HFF-Myc (cell line): ENCODE data around the gene SIM1.

Source experiments
- DNase-seq: peaks from one replicate; pipeline ENCODE4 v3.0.0-alpha.2; 2011; ENCODE audit warnings: low read depth; ENCODE audit errors: extremely low read depth
- H3K4me3 ChIP-seq: replicated peaks from 2 replicates; pipeline ENCODE4 v1.5.1; 2011; ENCODE audit warnings: low read depth, mild to moderate bottlenecking, control low read depth, low read length
- TF ChIP-seq, protein P1 (sequence below): IDR thresholded peaks from 2 replicates; pipeline ENCODE4 v1.5.1; 2012; ENCODE audit warnings: mild to moderate bottlenecking, low read depth, low read length, control low read depth; ENCODE audit errors: missing control alignments

The SIM1 gene

DNA sequence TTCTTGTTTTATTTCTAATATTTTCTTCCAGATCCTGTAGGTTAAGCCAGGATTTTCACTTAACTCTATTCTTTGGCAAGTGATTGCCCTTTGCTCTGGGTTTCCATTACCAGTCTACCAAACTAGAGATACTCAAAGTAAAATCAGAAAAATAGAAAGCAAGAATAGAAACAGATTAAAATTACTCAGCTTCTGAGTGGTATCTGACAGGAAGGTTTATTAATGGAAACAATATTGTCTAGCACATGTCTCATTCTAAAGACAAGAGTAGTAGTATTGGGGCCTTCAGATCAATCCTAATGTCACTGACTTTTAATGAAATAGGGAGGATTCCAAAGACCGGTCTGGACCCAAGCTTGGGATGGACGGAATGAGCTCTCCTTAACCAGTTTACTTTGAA lies 72.3 kb downstream of the SIM1 start:
- no peak for DNase-seq
- H3K4me3 ChIP-seq = no peak overlapping the region
- TF ChIP-seq, protein P1, sequence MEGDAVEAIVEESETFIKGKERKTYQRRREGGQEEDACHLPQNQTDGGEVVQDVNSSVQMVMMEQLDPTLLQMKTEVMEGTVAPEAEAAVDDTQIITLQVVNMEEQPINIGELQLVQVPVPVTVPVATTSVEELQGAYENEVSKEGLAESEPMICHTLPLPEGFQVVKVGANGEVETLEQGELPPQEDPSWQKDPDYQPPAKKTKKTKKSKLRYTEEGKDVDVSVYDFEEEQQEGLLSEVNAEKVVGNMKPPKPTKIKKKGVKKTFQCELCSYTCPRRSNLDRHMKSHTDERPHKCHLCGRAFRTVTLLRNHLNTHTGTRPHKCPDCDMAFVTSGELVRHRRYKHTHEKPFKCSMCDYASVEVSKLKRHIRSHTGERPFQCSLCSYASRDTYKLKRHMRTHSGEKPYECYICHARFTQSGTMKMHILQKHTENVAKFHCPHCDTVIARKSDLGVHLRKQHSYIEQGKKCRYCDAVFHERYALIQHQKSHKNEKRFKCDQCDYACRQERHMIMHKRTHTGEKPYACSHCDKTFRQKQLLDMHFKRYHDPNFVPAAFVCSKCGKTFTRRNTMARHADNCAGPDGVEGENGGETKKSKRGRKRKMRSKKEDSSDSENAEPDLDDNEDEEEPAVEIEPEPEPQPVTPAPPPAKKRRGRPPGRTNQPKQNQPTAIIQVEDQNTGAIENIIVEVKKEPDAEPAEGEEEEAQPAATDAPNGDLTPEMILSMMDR = no peak

DNA sequence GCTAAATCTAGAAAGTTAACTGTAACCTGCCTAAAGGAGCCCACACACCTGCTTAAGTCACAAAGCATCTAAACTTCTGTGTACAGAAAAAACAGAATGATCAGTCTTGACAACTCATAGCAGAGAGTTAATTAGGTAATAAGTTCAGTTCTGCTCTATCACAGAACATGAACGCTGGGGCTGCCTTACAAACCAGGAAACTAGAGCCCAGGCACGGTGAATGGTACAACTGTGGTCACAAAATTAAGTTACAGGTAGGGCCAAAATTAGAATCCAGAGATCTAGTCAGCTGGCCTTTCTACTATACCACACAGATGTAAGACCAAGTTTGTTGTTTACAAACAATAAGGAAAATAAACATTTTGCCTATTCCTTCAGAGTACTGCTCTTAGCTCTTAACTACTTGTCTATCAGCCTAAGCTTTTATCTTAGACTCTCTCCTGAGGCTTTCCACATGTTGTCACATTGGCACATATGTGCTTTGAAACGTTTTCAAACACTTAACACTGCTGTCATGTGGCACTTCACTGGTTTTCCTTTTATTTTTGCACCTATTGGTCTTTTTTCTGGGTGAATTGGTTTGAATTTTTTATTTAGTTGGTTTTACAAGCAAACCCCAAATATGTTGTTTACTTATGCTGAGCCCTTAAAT lies 75.7 kb downstream of the SIM1 start:
- no peak overlapping the region for H3K4me3 ChIP-seq
- no peak for DNase-seq
- TF ChIP-seq, protein P1 = no peak

DNA sequence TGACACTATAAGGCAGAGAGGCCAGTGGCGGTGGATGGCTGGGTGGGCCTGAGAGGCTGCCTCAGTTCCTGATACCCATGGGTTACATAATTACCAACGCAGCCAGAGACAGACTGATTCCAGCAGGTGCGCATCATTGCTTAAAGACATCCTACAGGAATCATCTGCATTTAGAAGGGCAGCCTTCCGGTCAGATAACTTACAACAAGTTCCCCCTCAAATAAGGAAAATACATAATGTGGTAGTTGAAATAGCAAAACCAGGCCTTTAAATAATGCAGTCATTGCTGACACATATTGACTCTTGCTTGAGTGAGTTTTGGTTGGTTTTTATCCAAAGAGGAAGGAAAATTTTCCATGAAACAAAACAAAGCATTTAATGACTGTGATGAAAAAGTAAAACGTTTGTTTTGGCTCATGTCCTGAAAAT lies 81.9 kb downstream of the SIM1 start:
- TF ChIP-seq, protein P1 = no peak
- no peak for DNase-seq

DNA sequence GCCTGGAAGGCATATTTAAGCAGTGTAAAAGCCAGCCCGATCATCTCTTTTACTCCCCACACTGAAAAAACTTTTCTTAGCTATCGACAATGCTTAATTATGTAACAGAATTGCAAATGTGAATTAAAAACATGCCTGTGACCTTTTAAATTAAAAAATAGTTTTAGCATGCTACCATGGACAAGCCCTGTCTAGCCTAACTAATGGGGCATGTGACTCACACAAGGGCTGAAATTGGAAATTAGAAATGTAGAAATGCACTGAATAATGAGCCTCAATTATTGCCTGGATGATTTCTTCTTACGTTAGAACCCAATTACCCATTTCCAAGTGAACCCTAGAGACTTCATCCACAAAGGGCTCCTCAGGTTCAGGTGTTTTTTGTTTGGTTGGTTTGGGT lies 82.7 kb downstream of the SIM1 start:
- DNase-seq = no peak
- no peak overlapping the region for H3K4me3 ChIP-seq
- TF ChIP-seq, protein P1 = no peak

More for the DNA sequence above, 81.9 kb downstream of the SIM1 start:
- H3K4me3 ChIP-seq = no peak overlapping the region

DNA sequence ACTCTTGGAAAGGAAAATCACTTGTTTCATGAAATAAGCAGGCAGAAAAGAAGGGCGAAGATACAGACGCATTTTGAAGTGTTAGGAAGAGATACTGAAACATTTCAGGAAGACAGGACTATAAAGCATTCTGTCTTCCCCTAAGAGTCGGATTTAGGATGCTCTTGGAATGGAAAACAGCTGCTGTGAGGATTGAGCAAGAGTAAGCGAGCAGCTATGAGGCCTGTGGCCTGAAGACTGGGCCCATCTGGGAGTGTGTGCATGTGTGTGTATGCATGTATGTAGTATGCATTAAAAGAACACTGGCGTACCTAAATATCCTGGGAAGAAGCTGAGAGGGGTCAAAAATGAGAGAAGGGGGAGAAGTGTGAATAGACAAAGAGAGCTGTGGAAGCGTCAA lies 83.6 kb downstream of the SIM1 start:
- DNase-seq = no peak
- TF ChIP-seq, protein P1 = no peak

DNA sequence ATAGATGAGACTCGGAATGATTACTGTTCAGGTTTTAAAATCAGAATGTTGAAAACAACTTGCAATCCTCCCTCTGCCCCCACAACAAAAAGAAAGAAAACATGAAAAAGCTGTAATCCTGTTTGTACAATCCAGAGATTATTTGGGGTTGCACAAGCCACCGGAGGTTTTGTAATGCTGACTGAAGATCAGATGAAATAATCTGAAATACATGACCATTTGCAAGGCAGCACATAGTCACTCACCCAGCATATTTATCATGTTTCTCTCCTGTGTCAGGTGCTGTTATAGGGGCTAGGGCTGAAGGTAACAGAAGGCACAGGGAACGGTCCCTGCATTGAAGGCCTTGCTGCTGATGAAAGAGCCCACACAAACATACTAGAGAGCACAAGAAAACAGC lies 85.3 kb downstream of the SIM1 start:
- no peak overlapping the region for H3K4me3 ChIP-seq
- TF ChIP-seq, protein P1 = no peak
- DNase-seq = no peak

More for the DNA sequence above, 83.6 kb downstream of the SIM1 start:
- H3K4me3 ChIP-seq = no peak overlapping the region

DNA sequence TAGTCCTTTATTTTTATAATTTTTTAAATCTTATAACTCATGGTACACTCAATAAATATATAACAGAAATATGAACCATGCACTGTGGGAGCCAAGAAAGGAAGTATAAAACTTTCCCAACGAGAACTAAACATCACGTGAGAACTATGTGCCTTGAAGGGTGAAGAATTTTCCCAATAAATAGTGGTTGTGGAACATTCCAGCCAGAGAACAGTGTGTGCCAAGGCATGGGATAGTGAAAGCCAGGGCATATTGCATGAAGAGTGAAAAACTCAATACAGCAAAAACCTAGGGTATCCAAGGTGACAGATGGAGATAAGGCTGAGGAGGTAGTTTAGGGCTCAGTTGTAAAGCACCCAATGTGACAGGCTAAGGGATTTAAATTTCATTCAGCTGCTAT lies 86.1 kb downstream of the SIM1 start:
- no peak for DNase-seq
- TF ChIP-seq, protein P1 = no peak
- H3K4me3 ChIP-seq = no peak overlapping the region
